Gastroesophageal sphincter (tissue), 3 donors: Measurements from ENCODE around the gene PTCD1.

ENCODE experiments used
- EP300 ChIP-seq: sonication (generic); formaldehyde crosslinking; IDR thresholded peaks from one replicate; pipeline ENCODE4 v1.6.1; 2017; ENCODE audit warnings: antibody characterized with exemption, mild to moderate bottlenecking
- POLR2A ChIP-seq, 2 donors: fragments of 450-650 bp; IDR thresholded peaks; one replicate each; pipeline ENCODE4 v1.6.1; 2017; ENCODE audit warnings: antibody characterized with exemption in 2 of 2, mild to moderate bottlenecking in 2 of 2, moderate library complexity in 1 of 2
- POLR2AphosphoS5 ChIP-seq: sonication (generic); formaldehyde crosslinking; IDR thresholded peaks from one replicate; pipeline ENCODE4 v1.6.1; 2017; ENCODE audit warnings: antibody characterized with exemption
- TF ChIP-seq, protein P1 (sequence below), 4 experiments: fragments of 200-600 bp in 2 of 4; fragments of 450-650 bp in 2 of 4; sonication (generic) in 1 of 4; IDR thresholded peaks; one replicate each; pipeline ENCODE4 v1.5.1; 2017 to 2019; ENCODE audit warnings: antibody characterized with exemption in 4 of 4, mild to moderate bottlenecking in 2 of 4, moderate library complexity in 2 of 4

DNA sequence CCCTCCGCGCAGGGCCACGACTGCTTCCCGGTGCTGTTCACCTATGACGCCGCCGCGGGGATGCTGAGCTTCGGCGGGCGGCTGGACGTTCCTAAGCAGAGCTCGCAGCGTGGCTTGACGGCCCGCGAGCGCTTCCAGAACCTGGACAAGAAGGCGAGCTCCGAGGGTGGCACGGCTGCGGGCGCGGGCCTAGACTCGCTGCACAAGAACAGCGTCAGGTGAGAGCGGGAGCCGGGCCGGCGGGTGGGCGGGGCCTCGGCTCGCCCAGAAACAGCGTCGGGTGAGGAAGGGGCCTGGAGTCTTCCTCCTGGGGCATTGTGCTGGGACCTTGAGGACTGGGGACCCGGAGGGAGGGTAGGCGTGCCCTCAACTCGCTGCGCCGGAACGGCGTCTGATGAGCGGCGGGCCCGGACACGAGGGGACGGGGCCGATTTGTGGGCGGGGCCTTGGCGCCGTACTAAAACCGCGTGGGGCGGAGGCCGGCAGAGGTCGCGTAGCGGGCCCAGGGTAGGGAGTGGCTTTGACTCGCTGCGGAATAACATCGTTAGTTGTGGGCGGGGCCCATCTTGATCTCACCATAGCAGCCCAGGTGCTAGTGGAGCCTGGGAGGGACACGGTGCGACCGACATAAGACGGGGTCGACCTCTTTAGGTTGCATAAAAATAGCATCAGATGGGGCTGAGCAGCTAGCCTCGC, 45.8 kb downstream of the PTCD1 start:
- TF ChIP-seq, protein P1, sequence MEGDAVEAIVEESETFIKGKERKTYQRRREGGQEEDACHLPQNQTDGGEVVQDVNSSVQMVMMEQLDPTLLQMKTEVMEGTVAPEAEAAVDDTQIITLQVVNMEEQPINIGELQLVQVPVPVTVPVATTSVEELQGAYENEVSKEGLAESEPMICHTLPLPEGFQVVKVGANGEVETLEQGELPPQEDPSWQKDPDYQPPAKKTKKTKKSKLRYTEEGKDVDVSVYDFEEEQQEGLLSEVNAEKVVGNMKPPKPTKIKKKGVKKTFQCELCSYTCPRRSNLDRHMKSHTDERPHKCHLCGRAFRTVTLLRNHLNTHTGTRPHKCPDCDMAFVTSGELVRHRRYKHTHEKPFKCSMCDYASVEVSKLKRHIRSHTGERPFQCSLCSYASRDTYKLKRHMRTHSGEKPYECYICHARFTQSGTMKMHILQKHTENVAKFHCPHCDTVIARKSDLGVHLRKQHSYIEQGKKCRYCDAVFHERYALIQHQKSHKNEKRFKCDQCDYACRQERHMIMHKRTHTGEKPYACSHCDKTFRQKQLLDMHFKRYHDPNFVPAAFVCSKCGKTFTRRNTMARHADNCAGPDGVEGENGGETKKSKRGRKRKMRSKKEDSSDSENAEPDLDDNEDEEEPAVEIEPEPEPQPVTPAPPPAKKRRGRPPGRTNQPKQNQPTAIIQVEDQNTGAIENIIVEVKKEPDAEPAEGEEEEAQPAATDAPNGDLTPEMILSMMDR (IDR thresholded peaks at IDR 0.05), result no peak
- TF ChIP-seq EP300 (no peak), POLR2A (IDR thresholded peaks at IDR 0.05) (no peak), POLR2AphosphoS5 (peak; percentile 60)
